GM23338 (cell line): Measurements from ENCODE around the gene ZNF185.

Experiments
- CTCF ChIP-seq, 2 experiments: fragments of 200-600 bp in 1 of 2; sonication (generic) in 1 of 2; conservative IDR thresholded peaks; 2 replicates each; pipeline versions ENCODE4 v1.5.1 to v1.6.1; 2016 to 2017; ENCODE audit warnings: antibody characterized with exemption in 2 of 2, low read depth in 2 of 2, mild to moderate bottlenecking in 2 of 2, moderate library complexity in 1 of 2
- EZH2 ChIP-seq: fragments of 200-600 bp; sonication (generic); IDR thresholded peaks from one replicate; pipeline ENCODE4 v1.8.0; 2017; ENCODE audit warnings: antibody characterized with exemption, mild to moderate bottlenecking, low read depth; ENCODE audit not compliant: unreplicated experiment
- POLR2AphosphoS5 ChIP-seq: IDR thresholded peaks from 2 replicates; pipeline ENCODE4 v1.6.1; 2016; ENCODE audit warnings: antibody characterized with exemption, low read depth
- ZNF114 ChIP-seq: fragments of 250-450 bp; sonication (Bioruptor Pico); IDR thresholded peaks from 2 replicates; pipeline ENCODE4 v1.5.0; 2020; ENCODE audit warnings: mild to moderate bottlenecking, moderate library complexity

DNA sequence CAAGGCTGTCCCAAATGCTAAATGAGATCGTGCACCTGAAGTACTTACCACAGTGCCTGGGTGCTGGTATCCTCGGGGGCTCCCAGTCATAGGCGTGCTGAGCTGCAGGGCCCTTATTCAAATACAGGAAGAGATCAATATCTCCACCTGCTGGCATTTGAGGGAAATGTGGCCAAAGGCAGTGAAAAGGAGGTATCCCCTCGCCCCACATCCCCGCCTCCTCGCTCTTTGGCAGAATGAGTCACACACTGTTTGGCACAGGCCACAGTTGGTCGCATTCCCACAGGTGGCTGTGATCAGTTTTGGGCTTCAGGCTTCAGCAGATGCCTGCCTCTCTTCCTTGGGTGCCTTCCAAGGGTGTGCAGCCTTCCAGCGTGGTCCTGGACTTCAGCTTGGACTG is 28.4 kb downstream of the ZNF185 start:
- TF ChIP-seq CTCF (conservative IDR thresholded peaks at IDR 0.05; ENCODE audit: low read depth in 2 of 2): peak; percentile 38 to 67
- no peak for TF ChIP-seq ZNF114 (CRISPR knock-in tag)
- no peak for TF ChIP-seq EZH2
- no peak for TF ChIP-seq POLR2AphosphoS5
